GM23338 (cell line): ENCODE data around the gene FBXW8. TPM values are rescaled to one million over a fixed set of nuclear protein-coding genes. Genes with fewer than 3 reads are reported as not detected.

ENCODE experiments used
- ATAC-seq: fragments of 200-7000 bp; cut with Tn5 transposase; 3 replicates; pipeline ENCODE4 v1.9.1; 2020
- DNase-seq: peaks from one replicate; pipeline ENCODE4 v3.0.0-alpha.2; 2015; ENCODE audit warnings: low spot score
- H2AFZ ChIP-seq: fragments of 200-600 bp; sonication (generic); 2 replicates; pipeline ENCODE4 v1.8.0; 2016; ENCODE audit warnings: antibody characterized with exemption, mild to moderate bottlenecking, moderate library complexity
- H3F3A ChIP-seq: fragments of 200-600 bp; sonication (generic); replicated peaks from 2 replicates; pipeline ENCODE4 v1.8.0; 2017; ENCODE audit warnings: antibody characterized with exemption, mixed run types, low read depth
- H3K27ac ChIP-seq: fragments of 200-600 bp; sonication (generic); 2 replicates; pipeline ENCODE4 v1.6.1; 2016; ENCODE audit warnings: low read depth
- H3K27me3 ChIP-seq: fragments of 200-600 bp; sonication (generic); 2 replicates; pipeline ENCODE4 v1.8.0; 2016; ENCODE audit warnings: mild to moderate bottlenecking, mixed run types, moderate library complexity; ENCODE audit not compliant: insufficient read depth
- H3K36me3 ChIP-seq: fragments of 200-600 bp; sonication (generic); 2 replicates; pipeline ENCODE4 v1.8.0; 2016; ENCODE audit warnings: mild to moderate bottlenecking; ENCODE audit not compliant: insufficient read depth
- H3K4me1 ChIP-seq: fragments of 200-600 bp; sonication (generic); 2 replicates; pipeline ENCODE4 v1.8.0; 2016; ENCODE audit warnings: mild to moderate bottlenecking, moderate library complexity; ENCODE audit not compliant: insufficient read depth
- H3K4me2 ChIP-seq: fragments of 200-600 bp; sonication (generic); 2 replicates; pipeline ENCODE4 v1.7.1; 2017; ENCODE audit warnings: mixed run types
- H3K4me3 ChIP-seq: fragments of 200-600 bp; sonication (generic); 2 replicates; pipeline ENCODE4 v1.6.1; 2016; ENCODE audit warnings: mixed run types
- H3K79me2 ChIP-seq: fragments of 200-600 bp; sonication (generic); replicated peaks from 2 replicates; pipeline ENCODE4 v1.8.0; 2017; ENCODE audit warnings: mild to moderate bottlenecking; ENCODE audit not compliant: insufficient read depth
- H3K9me2 ChIP-seq: fragments of 200-600 bp; sonication (generic); 2 replicates; pipeline ENCODE4 v1.8.0; 2017; ENCODE audit not compliant: insufficient read depth
- H4K20me1 ChIP-seq: fragments of 200-600 bp; sonication (generic); replicated peaks from 2 replicates; pipeline ENCODE4 v1.8.0; 2017; ENCODE audit warnings: mild to moderate bottlenecking; ENCODE audit not compliant: insufficient read depth
- H3K27ac Mint-ChIP-seq: 2 replicates; pipeline ENCODE4 v1.8.0; 2020; ENCODE audit warnings: inconsistent platforms, mild to moderate bottlenecking, moderate library complexity, mixed read lengths
- H3K27me3 Mint-ChIP-seq: 3 replicates; pipeline ENCODE4 v1.8.0; 2022; ENCODE audit warnings: low read depth, mild to moderate bottlenecking, moderate library complexity, mixed read lengths, inconsistent platforms; ENCODE audit not compliant: insufficient read depth, poor library complexity
- H3K36me3 Mint-ChIP-seq: 3 replicates; pipeline ENCODE4 v1.8.0; 2021; ENCODE audit warnings: low read depth, mild to moderate bottlenecking, inconsistent platforms, moderate library complexity, mixed read lengths
- H3K4me1 Mint-ChIP-seq: 3 replicates; pipeline ENCODE4 v1.8.0; 2020; ENCODE audit warnings: mild to moderate bottlenecking, inconsistent platforms, mixed read lengths
- H3K4me3 Mint-ChIP-seq: 3 replicates; pipeline ENCODE4 v1.8.0; 2021; ENCODE audit warnings: moderate library complexity, mild to moderate bottlenecking, inconsistent platforms, mixed read lengths
- H3K9me3 Mint-ChIP-seq: 3 replicates; pipeline ENCODE4 v1.8.0; 2020; ENCODE audit warnings: moderate library complexity, mild to moderate bottlenecking, inconsistent platforms, mixed read lengths
- EZH2 ChIP-seq: fragments of 200-600 bp; sonication (generic); IDR thresholded peaks from one replicate; pipeline ENCODE4 v1.8.0; 2017; ENCODE audit warnings: antibody characterized with exemption, mild to moderate bottlenecking, low read depth; ENCODE audit not compliant: unreplicated experiment
- POLR2AphosphoS5 ChIP-seq: IDR thresholded peaks from 2 replicates; pipeline ENCODE4 v1.6.1; 2016; ENCODE audit warnings: antibody characterized with exemption, low read depth
- STAT1 ChIP-seq: IDR thresholded peaks from one replicate; pipeline ENCODE4 v1.6.1; 2016; ENCODE audit warnings: antibody characterized with exemption; ENCODE audit not compliant: unreplicated experiment
- ZNF114 ChIP-seq: fragments of 250-450 bp; sonication (Bioruptor Pico); IDR thresholded peaks from 2 replicates; pipeline ENCODE4 v1.5.0; 2020; ENCODE audit warnings: mild to moderate bottlenecking, moderate library complexity
- ZNF331 ChIP-seq: fragments of 250-450 bp; sonication (Bioruptor Pico); IDR thresholded peaks from 2 replicates; pipeline ENCODE4 v1.5.0; 2020; ENCODE audit warnings: low read depth, mild to moderate bottlenecking, moderate library complexity
- polyA plus RNA-seq: library from polyadenylated mRNA; unstranded; fragments of >200 nt; fragmentation: Nextera tagmentation; extraction: Ambion mirVana; gene quantifications from 2 replicates; pipeline ENCODE4 v1.2.1, GENCODE V29; 2016
- total RNA-seq: library from RNA; depleted of rRNA; stranded (reverse); fragments of >200 nt; shearing (Covaris generic); gene quantifications from 2 replicates; pipeline ENCODE4 v1.2.3, GENCODE V29; 2014
- TF ChIP-seq, protein P1 (sequence below): fragments of 250-450 bp; sonication (Bioruptor Pico); IDR thresholded peaks from 2 replicates; pipeline ENCODE4 v1.5.0; 2020; ENCODE audit warnings: mild to moderate bottlenecking, moderate library complexity
- TF ChIP-seq, protein P2 (sequence below), 2 experiments: fragments of 200-600 bp in 1 of 2; sonication (generic) in 1 of 2; conservative IDR thresholded peaks; 2 replicates each; pipeline versions ENCODE4 v1.5.1 to v1.6.1; 2016 to 2017; ENCODE audit warnings: antibody characterized with exemption in 2 of 2, low read depth in 2 of 2, mild to moderate bottlenecking in 2 of 2, moderate library complexity in 1 of 2
- TF ChIP-seq, protein P3 (sequence below): IDR thresholded peaks from 2 replicates; pipeline ENCODE4 v1.6.1; 2016; ENCODE audit warnings: antibody characterized with exemption

The FBXW8 gene
- total and polyA plus RNA-seq, 2 experiments from 2014 or later = 4.6 to 13.9 TPM

DNA sequence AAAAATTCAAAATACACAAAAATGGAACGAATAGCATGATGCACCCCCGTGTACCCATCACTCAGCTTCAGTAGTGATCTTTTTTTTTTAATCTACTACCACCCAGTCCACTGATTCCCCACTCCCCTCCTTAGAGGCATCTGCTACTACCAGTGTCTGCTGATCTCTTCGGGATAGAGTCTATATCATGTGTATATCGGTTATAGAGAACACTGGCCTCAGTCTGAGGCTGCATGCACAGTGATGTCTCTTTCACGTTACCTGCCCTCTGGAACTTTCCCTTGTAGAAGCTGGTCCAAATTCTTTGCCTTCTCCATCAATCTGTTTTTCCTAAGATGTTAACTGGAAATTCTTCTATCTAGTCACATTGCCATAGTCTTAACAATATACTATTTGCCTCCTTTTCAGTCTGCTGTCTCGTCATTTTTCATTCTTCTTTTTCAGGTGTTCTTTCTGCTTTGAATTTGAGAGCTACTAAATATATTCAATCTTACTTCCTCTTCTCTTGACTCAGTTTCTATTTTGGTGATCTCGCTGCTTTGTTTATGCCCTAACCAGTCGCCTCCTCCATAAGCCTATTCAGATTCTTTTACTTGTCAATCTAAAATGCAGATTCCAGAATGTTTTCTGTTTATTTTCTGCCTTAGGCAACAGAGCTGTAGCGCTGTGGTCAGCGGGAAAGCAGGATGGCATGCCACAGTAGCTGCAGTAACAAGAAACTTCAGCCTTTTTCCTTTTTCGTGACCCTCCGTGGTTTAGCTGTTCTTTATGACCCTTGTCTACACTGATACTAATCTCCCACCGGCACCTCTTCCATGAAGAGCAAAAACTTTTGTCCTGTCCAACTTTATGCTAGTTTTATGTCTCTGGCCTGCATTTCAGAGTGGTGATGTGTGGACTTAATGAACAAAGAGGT is 67.0 kb downstream of the FBXW8 start (continued):
- TF ChIP-seq, protein P1, sequence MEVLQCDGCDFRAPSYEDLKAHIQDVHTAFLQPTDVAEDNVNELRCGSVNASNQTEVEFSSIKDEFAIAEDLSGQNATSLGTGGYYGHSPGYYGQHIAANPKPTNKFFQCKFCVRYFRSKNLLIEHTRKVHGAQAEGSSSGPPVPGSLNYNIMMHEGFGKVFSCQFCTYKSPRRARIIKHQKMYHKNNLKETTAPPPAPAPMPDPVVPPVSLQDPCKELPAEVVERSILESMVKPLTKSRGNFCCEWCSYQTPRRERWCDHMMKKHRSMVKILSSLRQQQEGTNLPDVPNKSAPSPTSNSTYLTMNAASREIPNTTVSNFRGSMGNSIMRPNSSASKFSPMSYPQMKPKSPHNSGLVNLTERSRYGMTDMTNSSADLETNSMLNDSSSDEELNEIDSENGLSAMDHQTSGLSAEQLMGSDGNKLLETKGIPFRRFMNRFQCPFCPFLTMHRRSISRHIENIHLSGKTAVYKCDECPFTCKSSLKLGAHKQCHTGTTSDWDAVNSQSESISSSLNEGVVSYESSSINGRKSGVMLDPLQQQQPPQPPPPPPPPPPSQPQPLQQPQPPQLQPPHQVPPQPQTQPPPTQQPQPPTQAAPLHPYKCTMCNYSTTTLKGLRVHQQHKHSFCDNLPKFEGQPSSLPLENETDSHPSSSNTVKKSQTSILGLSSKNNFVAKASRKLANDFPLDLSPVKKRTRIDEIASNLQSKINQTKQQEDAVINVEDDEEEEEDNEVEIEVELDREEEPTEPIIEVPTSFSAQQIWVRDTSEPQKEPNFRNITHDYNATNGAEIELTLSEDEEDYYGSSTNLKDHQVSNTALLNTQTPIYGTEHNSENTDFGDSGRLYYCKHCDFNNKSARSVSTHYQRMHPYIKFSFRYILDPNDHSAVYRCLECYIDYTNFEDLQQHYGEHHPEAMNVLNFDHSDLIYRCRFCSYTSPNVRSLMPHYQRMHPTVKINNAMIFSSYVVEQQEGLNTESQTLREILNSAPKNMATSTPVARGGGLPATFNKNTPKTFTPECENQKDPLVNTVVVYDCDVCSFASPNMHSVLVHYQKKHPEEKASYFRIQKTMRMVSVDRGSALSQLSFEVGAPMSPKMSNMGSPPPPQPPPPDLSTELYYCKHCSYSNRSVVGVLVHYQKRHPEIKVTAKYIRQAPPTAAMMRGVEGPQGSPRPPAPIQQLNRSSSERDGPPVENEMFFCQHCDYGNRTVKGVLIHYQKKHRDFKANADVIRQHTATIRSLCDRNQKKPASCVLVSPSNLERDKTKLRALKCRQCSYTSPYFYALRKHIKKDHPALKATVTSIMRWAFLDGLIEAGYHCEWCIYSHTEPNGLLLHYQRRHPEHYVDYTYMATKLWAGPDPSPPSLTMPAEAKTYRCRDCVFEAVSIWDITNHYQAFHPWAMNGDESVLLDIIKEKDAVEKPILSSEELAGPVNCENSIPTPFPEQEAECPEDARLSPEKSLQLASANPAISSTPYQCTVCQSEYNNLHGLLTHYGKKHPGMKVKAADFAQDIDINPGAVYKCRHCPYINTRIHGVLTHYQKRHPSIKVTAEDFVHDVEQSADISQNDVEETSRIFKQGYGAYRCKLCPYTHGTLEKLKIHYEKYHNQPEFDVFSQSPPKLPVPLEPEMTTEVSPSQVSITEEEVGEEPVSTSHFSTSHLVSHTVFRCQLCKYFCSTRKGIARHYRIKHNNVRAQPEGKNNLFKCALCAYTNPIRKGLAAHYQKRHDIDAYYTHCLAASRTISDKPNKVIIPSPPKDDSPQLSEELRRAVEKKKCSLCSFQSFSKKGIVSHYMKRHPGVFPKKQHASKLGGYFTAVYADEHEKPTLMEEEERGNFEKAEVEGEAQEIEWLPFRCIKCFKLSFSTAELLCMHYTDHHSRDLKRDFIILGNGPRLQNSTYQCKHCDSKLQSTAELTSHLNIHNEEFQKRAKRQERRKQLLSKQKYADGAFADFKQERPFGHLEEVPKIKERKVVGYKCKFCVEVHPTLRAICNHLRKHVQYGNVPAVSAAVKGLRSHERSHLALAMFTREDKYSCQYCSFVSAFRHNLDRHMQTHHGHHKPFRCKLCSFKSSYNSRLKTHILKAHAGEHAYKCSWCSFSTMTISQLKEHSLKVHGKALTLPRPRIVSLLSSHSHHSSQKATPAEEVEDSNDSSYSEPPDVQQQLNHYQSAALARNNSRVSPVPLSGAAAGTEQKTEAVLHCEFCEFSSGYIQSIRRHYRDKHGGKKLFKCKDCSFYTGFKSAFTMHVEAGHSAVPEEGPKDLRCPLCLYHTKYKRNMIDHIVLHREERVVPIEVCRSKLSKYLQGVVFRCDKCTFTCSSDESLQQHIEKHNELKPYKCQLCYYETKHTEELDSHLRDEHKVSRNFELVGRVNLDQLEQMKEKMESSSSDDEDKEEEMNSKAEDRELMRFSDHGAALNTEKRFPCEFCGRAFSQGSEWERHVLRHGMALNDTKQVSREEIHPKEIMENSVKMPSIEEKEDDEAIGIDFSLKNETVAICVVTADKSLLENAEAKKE = no peak

DNA sequence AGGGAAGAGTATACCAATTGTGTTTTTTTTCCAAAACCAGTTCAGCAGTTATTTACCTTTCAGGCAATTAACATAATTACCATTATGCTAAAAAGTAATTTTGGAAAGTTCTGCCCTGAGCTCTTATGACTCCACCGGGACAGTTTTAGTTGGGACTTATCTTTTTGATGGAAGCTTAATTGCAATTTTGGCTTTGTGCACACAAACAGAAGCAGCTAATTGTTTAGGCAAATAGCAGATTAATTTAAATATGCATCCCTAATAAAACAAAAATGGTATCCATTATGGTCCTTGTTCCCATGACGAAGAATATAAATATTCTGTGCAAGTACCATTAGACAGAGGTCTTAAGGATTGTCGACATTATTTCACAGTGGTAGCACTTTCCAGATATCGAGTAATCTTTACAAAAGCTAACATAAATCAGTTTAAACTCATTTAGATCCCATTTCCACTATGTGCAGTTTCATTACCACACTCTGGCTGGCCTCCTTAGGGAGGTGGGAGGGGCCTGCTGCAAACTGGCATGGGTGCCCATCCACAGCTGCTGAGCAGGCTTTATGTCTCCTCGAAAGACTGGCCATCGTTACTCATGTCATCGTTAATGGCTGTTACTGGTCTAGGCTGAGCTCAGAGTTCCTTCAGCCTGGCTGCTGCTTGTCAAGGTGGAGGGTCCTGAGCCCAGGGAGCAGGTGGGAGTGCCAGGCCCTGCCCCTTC is 68.2 kb downstream of the FBXW8 start:
- H3K9me3 Mint-ChIP-seq = no peaks in the 10 kb centered on the region; the same call in 2 of the 3 replicates
- TF ChIP-seq POLR2AphosphoS5 (no peak), STAT1 (no peak), EZH2 (no peak), ZNF331 (CRISPR knock-in tag) (no peak), ZNF114 (CRISPR knock-in tag) (no peak)
- TF ChIP-seq, protein P2, sequence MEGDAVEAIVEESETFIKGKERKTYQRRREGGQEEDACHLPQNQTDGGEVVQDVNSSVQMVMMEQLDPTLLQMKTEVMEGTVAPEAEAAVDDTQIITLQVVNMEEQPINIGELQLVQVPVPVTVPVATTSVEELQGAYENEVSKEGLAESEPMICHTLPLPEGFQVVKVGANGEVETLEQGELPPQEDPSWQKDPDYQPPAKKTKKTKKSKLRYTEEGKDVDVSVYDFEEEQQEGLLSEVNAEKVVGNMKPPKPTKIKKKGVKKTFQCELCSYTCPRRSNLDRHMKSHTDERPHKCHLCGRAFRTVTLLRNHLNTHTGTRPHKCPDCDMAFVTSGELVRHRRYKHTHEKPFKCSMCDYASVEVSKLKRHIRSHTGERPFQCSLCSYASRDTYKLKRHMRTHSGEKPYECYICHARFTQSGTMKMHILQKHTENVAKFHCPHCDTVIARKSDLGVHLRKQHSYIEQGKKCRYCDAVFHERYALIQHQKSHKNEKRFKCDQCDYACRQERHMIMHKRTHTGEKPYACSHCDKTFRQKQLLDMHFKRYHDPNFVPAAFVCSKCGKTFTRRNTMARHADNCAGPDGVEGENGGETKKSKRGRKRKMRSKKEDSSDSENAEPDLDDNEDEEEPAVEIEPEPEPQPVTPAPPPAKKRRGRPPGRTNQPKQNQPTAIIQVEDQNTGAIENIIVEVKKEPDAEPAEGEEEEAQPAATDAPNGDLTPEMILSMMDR (conservative IDR thresholded peaks at IDR 0.05; ENCODE audit: low read depth in 2 of 2) = no peak
- TF ChIP-seq, protein P3, sequence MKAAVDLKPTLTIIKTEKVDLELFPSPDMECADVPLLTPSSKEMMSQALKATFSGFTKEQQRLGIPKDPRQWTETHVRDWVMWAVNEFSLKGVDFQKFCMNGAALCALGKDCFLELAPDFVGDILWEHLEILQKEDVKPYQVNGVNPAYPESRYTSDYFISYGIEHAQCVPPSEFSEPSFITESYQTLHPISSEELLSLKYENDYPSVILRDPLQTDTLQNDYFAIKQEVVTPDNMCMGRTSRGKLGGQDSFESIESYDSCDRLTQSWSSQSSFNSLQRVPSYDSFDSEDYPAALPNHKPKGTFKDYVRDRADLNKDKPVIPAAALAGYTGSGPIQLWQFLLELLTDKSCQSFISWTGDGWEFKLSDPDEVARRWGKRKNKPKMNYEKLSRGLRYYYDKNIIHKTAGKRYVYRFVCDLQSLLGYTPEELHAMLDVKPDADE = no peak

More for the DNA sequence above, 68.2 kb downstream of the FBXW8 start:
- Histone ChIP-seq H2AFZ (no peak overlapping the region), H3K27me3 (no peaks in the 10 kb centered on the region), H3K4me3 (no peak overlapping the region), H3K4me1 (peaks cover 13% of the 10 kb centered on the region), H3K27ac (no peak overlapping the region), H3K4me2 (no peak overlapping the region), H4K20me1 (no peaks in the 10 kb centered on the region), H3F3A (0 out of 2 replicates have a peak, but pooled peaks cover 3% of the 10 kb centered on the region), H3K9me2 (no peaks in the 10 kb centered on the region), H3K79me2 (no peaks in the 10 kb centered on the region), H3K36me3 (no peaks in the 10 kb centered on the region)
- H3K4me3 Mint-ChIP-seq = no peak overlapping the region
- no peak overlapping the region for H3K27ac Mint-ChIP-seq
- no peak for DNase-seq
- H3K4me1 Mint-ChIP-seq = peaks cover 35% of the 10 kb centered on the region
- no peaks in the 10 kb centered on the region; the same call in 2 of the 3 replicates for H3K36me3 Mint-ChIP-seq
- peaks cover 2% of the 10 kb centered on the region for H3K27me3 Mint-ChIP-seq
- ATAC-seq = no peak
